Astrocyte (in vitro differentiated cells and primary cell): Measurements from ENCODE around the gene HSPA1A. TPM values are rescaled to one million over a fixed set of nuclear protein-coding genes. Genes with fewer than 3 reads are reported as not detected.

Experiments
- DNase-seq: peaks from one replicate; pipeline ENCODE4 v3.0.0-alpha.2; 2010; ENCODE audit warnings: low read depth
- FAIRE-seq: peaks from 2 replicates; lab custom pipeline; 2011; peaks lifted over from hg19 to GRCh38; lab: Jason Lieb, UNC
- H2AFZ ChIP-seq: 2 replicates; pipeline ENCODE4 v1.6.0; 2012; ENCODE audit warnings: low read depth, low read length, inconsistent platforms
- H3K27ac ChIP-seq: 2 replicates; pipeline ENCODE4 v1.5.1; 2011; ENCODE audit warnings: low read depth, low read length, inconsistent platforms
- H3K27me3 ChIP-seq: 2 replicates; pipeline ENCODE4 v1.6.0; 2011; ENCODE audit warnings: low read length, inconsistent platforms; ENCODE audit not compliant: insufficient read depth
- H3K36me3 ChIP-seq: 2 replicates; pipeline ENCODE4 v1.5.1; 2011; ENCODE audit warnings: low read length, inconsistent platforms; ENCODE audit not compliant: insufficient read depth
- H3K4me1 ChIP-seq: 2 replicates; pipeline ENCODE4 v1.5.1; 2011; ENCODE audit warnings: low read length, inconsistent platforms; ENCODE audit not compliant: insufficient read depth
- H3K4me2 ChIP-seq: 2 replicates; pipeline ENCODE4 v1.6.0; 2012; ENCODE audit warnings: low read length, inconsistent platforms
- H3K4me3 ChIP-seq: 2 replicates; pipeline ENCODE4 v1.5.1; 2011; ENCODE audit warnings: low read depth, mild to moderate bottlenecking, low read length, inconsistent platforms; ENCODE audit not compliant: insufficient read depth
- H3K79me2 ChIP-seq: 2 replicates; pipeline ENCODE4 v1.6.0; 2012; ENCODE audit warnings: mild to moderate bottlenecking, low read length, inconsistent platforms; ENCODE audit not compliant: insufficient read depth
- H3K9ac ChIP-seq: 2 replicates; pipeline ENCODE4 v1.6.0; 2012; ENCODE audit warnings: mild to moderate bottlenecking, low read length, inconsistent platforms
- H3K9me3 ChIP-seq: 2 replicates; pipeline ENCODE4 v1.5.1; 2012; ENCODE audit warnings: low read depth, mild to moderate bottlenecking, low read length, inconsistent platforms; ENCODE audit not compliant: insufficient read depth
- H4K20me1 ChIP-seq: 2 replicates; pipeline ENCODE4 v1.6.0; 2012; ENCODE audit warnings: low read length, inconsistent platforms; ENCODE audit not compliant: insufficient read depth
- H3K27ac Mint-ChIP-seq: one replicate; pipeline ENCODE4 v1.8.0; 2021; ENCODE audit warnings: mild to moderate bottlenecking, mixed read lengths; ENCODE audit not compliant: unreplicated experiment
- H3K27me3 Mint-ChIP-seq: one replicate; pipeline ENCODE4 v1.8.0; 2021; ENCODE audit warnings: low read depth, mixed read lengths; ENCODE audit not compliant: unreplicated experiment
- H3K36me3 Mint-ChIP-seq: one replicate; pipeline ENCODE4 v1.8.0; 2021; ENCODE audit warnings: low read depth, mixed read lengths; ENCODE audit not compliant: unreplicated experiment
- H3K4me1 Mint-ChIP-seq: one replicate; pipeline ENCODE4 v1.8.0; 2021; ENCODE audit warnings: low read depth, mixed read lengths; ENCODE audit not compliant: unreplicated experiment
- H3K4me3 Mint-ChIP-seq: one replicate; pipeline ENCODE4 v1.8.0; 2021; ENCODE audit warnings: mild to moderate bottlenecking, moderate library complexity, mixed read lengths; ENCODE audit not compliant: unreplicated experiment
- H3K9me3 Mint-ChIP-seq: one replicate; pipeline ENCODE4 v1.8.0; 2021; ENCODE audit warnings: mild to moderate bottlenecking, mixed read lengths; ENCODE audit not compliant: unreplicated experiment
- CTCF ChIP-seq: IDR thresholded peaks from 2 replicates; pipeline ENCODE4 v1.5.1; 2011; ENCODE audit warnings: low read depth, mild to moderate bottlenecking, inconsistent platforms, low read length, moderate library complexity; ENCODE audit not compliant: insufficient read depth
- EZH2 ChIP-seq: IDR thresholded peaks from 2 replicates; pipeline ENCODE4 v1.6.1; 2012; ENCODE audit warnings: mild to moderate bottlenecking, low read length, inconsistent platforms; ENCODE audit not compliant: insufficient read depth
- total RNA-seq: library from RNA; stranded (reverse); gene quantifications from 2 replicates; pipeline ENCODE4 v1.2.1, GENCODE V29; 2021

Gene HSPA1A
- total RNA-seq, 1 donor from 2014 or later, result 52.7 TPM

GRCh38 chr6:31776989-31777666 lies 38.2 kb upstream of the HSPA1A start, which contains the start of gene VWA7:
Gene VWA7, minus strand, starts transcription at chr6:31777328. Its CDS starts 549 bp downstream, at chr6:31776779.
- no peak for FAIRE-seq
- Histone ChIP-seq H3K4me2 (peak within 1 kb of the TSS; percentile 81), H3K27ac (peak within 1 kb of the TSS; percentile 21), H3K9ac (peak within 1 kb of the TSS; percentile 46), H2AFZ (no peak within 1 kb of the TSS), H3K27me3 (no peaks in the 10 kb centered on the region), H3K4me3 (no peak within 1 kb of the TSS), H4K20me1 (peaks cover 9% of the 10 kb centered on the region), H3K4me1 (peaks cover 16% of the 10 kb centered on the region), H3K9me3 (no peaks in the 10 kb centered on the region), H3K36me3 (no peaks in the 10 kb centered on the region), H3K79me2 (no peaks in the 10 kb centered on the region)
- Mint-ChIP-seq H3K27ac (peak within 1 kb of the TSS; percentile 41), H3K36me3 (peaks cover 19% of the 10 kb centered on the region), H3K4me1 (peaks cover 6% of the 10 kb centered on the region), H3K4me3 (no peak within 1 kb of the TSS), H3K27me3 (no peaks in the 10 kb centered on the region), H3K9me3 (no peaks in the 10 kb centered on the region)
- TF ChIP-seq CTCF, result no peak
- no peak for TF ChIP-seq EZH2
- DNase-seq, result peak; percentile 66

- FAIRE-seq (no peak), DNase-seq (no peak)
- no peak overlapping the region for H3K4me3 ChIP-seq
- peaks cover 16% of the 10 kb centered on the region for H3K4me1 ChIP-seq
- peak overlapping the region; percentile 81 for H3K4me2 ChIP-seq
- H3K27me3 Mint-ChIP-seq, result no peaks in the 10 kb centered on the region
- H3K9me3 ChIP-seq, result no peaks in the 10 kb centered on the region
- peaks cover 6% of the 10 kb centered on the region for H3K4me1 Mint-ChIP-seq
- TF ChIP-seq CTCF (no peak), EZH2 (no peak)
- H3K27ac Mint-ChIP-seq, result no peak overlapping the region
- no peaks in the 10 kb centered on the region for H3K9me3 Mint-ChIP-seq
- H3K36me3 Mint-ChIP-seq, result peaks cover 21% of the 10 kb centered on the region
- no peak overlapping the region for H2AFZ ChIP-seq
- peaks cover 9% of the 10 kb centered on the region for H4K20me1 ChIP-seq
- no peaks in the 10 kb centered on the region for H3K79me2 ChIP-seq
- no peak overlapping the region for H3K9ac ChIP-seq
- no peaks in the 10 kb centered on the region for H3K36me3 ChIP-seq
- no peak overlapping the region for H3K4me3 Mint-ChIP-seq
- no peaks in the 10 kb centered on the region for H3K27me3 ChIP-seq
- peak overlapping the region; percentile 21 for H3K27ac ChIP-seq
Measured at GRCh38 chr6:31777667-31778050, 37.7 kb upstream of the HSPA1A start.

GRCh38 chr6:31778193-31778592 lies 37.1 kb upstream of the HSPA1A start:
- H3K27ac Mint-ChIP-seq, result no peak overlapping the region
- peaks cover 26% of the 10 kb centered on the region for H3K36me3 Mint-ChIP-seq
- Histone ChIP-seq H4K20me1 (peaks cover 9% of the 10 kb centered on the region), H3K4me1 (peaks cover 16% of the 10 kb centered on the region), H3K27me3 (no peaks in the 10 kb centered on the region), H3K36me3 (peaks cover 3% of the 10 kb centered on the region), H3K27ac (no peak overlapping the region), H3K4me3 (no peak overlapping the region), H3K9ac (no peak overlapping the region), H3K4me2 (no peak overlapping the region), H3K79me2 (no peaks in the 10 kb centered on the region), H2AFZ (no peak overlapping the region), H3K9me3 (no peaks in the 10 kb centered on the region)
- FAIRE-seq (no peak), DNase-seq (no peak)
- H3K9me3 Mint-ChIP-seq, result no peaks in the 10 kb centered on the region
- peaks cover 6% of the 10 kb centered on the region for H3K4me1 Mint-ChIP-seq
- no peaks in the 10 kb centered on the region for H3K27me3 Mint-ChIP-seq
- no peak overlapping the region for H3K4me3 Mint-ChIP-seq
- TF ChIP-seq EZH2 (no peak), CTCF (no peak)
